GM12865 (cell line): ENCODE measurements around the gene PSENEN.
A peak's percentile ranks its signal among the peaks of the same experiment; 100 is the strongest.

ENCODE experiments used
- DNase-seq: peaks from one replicate; pipeline ENCODE4 v3.0.0; 2010; ENCODE audit warnings: low read depth
- H3K4me3 ChIP-seq: 2 replicates; pipeline ENCODE4 v1.5.1; 2011; ENCODE audit warnings: mild to moderate bottlenecking, low read depth, low read length, control low read depth
- CTCF ChIP-seq: IDR thresholded peaks from 2 replicates; pipeline ENCODE4 v1.5.1; 2011; ENCODE audit warnings: low read length, control low read depth, low read depth, inconsistent platforms; ENCODE audit not compliant: insufficient read depth; ENCODE audit errors: missing control alignments

Gene PSENEN

GRCh38 chr19:35787227-35787799 is 41.9 kb downstream of the PSENEN start:
- H3K4me3 ChIP-seq = no peak overlapping the region
- DNase-seq = no peak
- TF ChIP-seq CTCF = no peak

GRCh38 chr19:35788205-35788960 is 42.9 kb downstream of the PSENEN start:
- no peak for DNase-seq
- TF ChIP-seq CTCF = no peak
- no peak overlapping the region for H3K4me3 ChIP-seq

GRCh38 chr19:35789195-35789977 is 43.9 kb downstream of the PSENEN start:
- DNase-seq = no peak
- TF ChIP-seq CTCF = no peak
- H3K4me3 ChIP-seq = no peak overlapping the region

GRCh38 chr19:35789978-35790944 is 44.8 kb downstream of the PSENEN start:
- no peak for DNase-seq
- H3K4me3 ChIP-seq = no peak overlapping the region
- no peak for TF ChIP-seq CTCF

GRCh38 chr19:35790981-35791813 is 45.7 kb downstream of the PSENEN start:
- H3K4me3 ChIP-seq = no peak overlapping the region
- peak; percentile 29 for TF ChIP-seq CTCF
- DNase-seq = peak; percentile 41
